Activated CD4-positive, CD25-positive, alpha-beta regulatory T cell treated with anti-CD3 and anti-CD28 coated beads, Interleukin-2, amount 50 U/mL, for 16 hours (primary cell): ENCODE data around the gene ATG10.

ENCODE experiments used
- DNase-seq: peaks from one replicate; pipeline ENCODE4 v3.0.0-alpha.2; 2020; ENCODE audit warnings: low read depth, low spot score

The ATG10 gene

GRCh38 chr5:82274343-82275211 is 302.8 kb downstream of the ATG10 start:
- no peak for DNase-seq

GRCh38 chr5:82275216-82275664 is 303.4 kb downstream of the ATG10 start:
- DNase-seq, result no peak

GRCh38 chr5:82276800-82277612 is 305.2 kb downstream of the ATG10 start:
- no peak for DNase-seq

- no peak for DNase-seq
Measured at GRCh38 chr5:82277613-82277986, 305.8 kb downstream of the ATG10 start.

GRCh38 chr5:82277987-82278710 is 306.3 kb downstream of the ATG10 start, which contains the start of gene RPS23:
Gene RPS23, minus strand, starts transcription at chr5:82278354. Its CDS starts 31 bp downstream, at chr5:82278323.
- peak; percentile 73 for DNase-seq

GRCh38 chr5:82278711-82279370 is 307.0 kb downstream of the ATG10 start:
- DNase-seq, result no peak

- DNase-seq, result no peak
Measured at GRCh38 chr5:82283893-82284292, 312.1 kb downstream of the ATG10 start.

GRCh38 chr5:82285206-82285605 is 313.4 kb downstream of the ATG10 start:
- DNase-seq, result no peak

- no peak for DNase-seq
Measured at GRCh38 chr5:82287625-82288024, 315.8 kb downstream of the ATG10 start.

- DNase-seq, result no peak
Measured at GRCh38 chr5:82290005-82290404, 318.2 kb downstream of the ATG10 start.

- no peak for DNase-seq
Measured at GRCh38 chr5:82290908-82291307, 319.1 kb downstream of the ATG10 start.

GRCh38 chr5:82291420-82291819 is 319.6 kb downstream of the ATG10 start:
- DNase-seq, result no peak

- DNase-seq, result no peak
Measured at GRCh38 chr5:82295144-82295543, 323.3 kb downstream of the ATG10 start.

GRCh38 chr5:82295959-82296531 is 324.2 kb downstream of the ATG10 start:
- DNase-seq, result no peak

- DNase-seq, result no peak
Measured at GRCh38 chr5:82296929-82297328, 325.1 kb downstream of the ATG10 start.

- DNase-seq, result no peak
Measured at GRCh38 chr5:82297711-82298110, 325.9 kb downstream of the ATG10 start.

- DNase-seq, result no peak
Measured at GRCh38 chr5:82298668-82299067, 326.8 kb downstream of the ATG10 start.

- no peak for DNase-seq
Measured at GRCh38 chr5:82301190-82301589, 329.4 kb downstream of the ATG10 start.
